A549 (cell line): ENCODE data around the gene PIGB. TPM values are rescaled to one million over a fixed set of nuclear protein-coding genes. Genes with fewer than 3 reads are reported as not detected.
A peak's percentile ranks its signal among the peaks of the same experiment; 100 is the strongest.

ENCODE experiments used
- ATAC-seq, 2 experiments: fragments of 200-7000 bp in 1 of 2; fragments of >200 bp in 1 of 2; cut with Nextera tagmentation in 1 of 2; cut with Tn5 transposase in 1 of 2; 3 replicates each; pipeline versions ENCODE4 v1.8.0 to v1.9.1; 2018 to 2020; ENCODE audit warnings: mild to moderate bottlenecking in 1 of 2, moderate library complexity in 1 of 2
- CTCF ChIA-PET: fragments of 300-600 bp; sonication (Branson Sonifier 250); formaldehyde crosslinking; extraction: SDS; loops from one replicate; lab custom pipeline; 2021; ENCODE audit warnings: antibody characterized with exemption, inconsistent platforms; lab: Yijun Ruan, JAX
- POLR2A ChIA-PET: fragments of 350-600 bp; formaldehyde crosslinking; extraction: SDS; loops from one replicate; lab custom pipeline; 2021; ENCODE audit warnings: antibody characterized with exemption, inconsistent platforms; lab: Yijun Ruan, JAX
- DNase-seq, 2 experiments: peaks; one replicate each; pipeline versions ENCODE4 v3.0.0 to v3.0.0-alpha.2; 2011 to 2016; ENCODE audit warnings: low read depth in 1 of 2, low spot score in 1 of 2
- FAIRE-seq: peaks from 2 replicates; lab custom pipeline; 2011; peaks lifted over from hg19 to GRCh38; lab: Jason Lieb, UNC
- H3K27ac ChIP-seq, 2 experiments: fragments of >200 bp; sonication (Bioruptor Twin); formaldehyde crosslinking; 3 replicates each; pipeline ENCODE4 v1.5.1; 2016 to 2017
- H3K4me1 ChIP-seq: fragments of >200 bp; sonication (Bioruptor Twin); formaldehyde crosslinking; 3 replicates; pipeline ENCODE4 v1.6.1; 2016
- H3K4me2 ChIP-seq: fragments of >200 bp; sonication (Bioruptor Twin); formaldehyde crosslinking; 3 replicates; pipeline ENCODE4 v1.6.1; 2016
- H3K4me3 ChIP-seq: fragments of >200 bp; sonication (Bioruptor Twin); formaldehyde crosslinking; 3 replicates; pipeline ENCODE4 v1.5.1; 2016
- H3K9me3 ChIP-seq: fragments of >200 bp; sonication (Bioruptor Twin); formaldehyde crosslinking; 3 replicates; pipeline ENCODE4 v1.6.1; 2016
- ATOH8 ChIP-seq: fragments of 250-450 bp; sonication (Bioruptor Pico); IDR thresholded peaks from 2 replicates; pipeline ENCODE4 v1.5.0; 2020; ENCODE audit warnings: low read depth, mild to moderate bottlenecking, moderate library complexity
- CEBPB ChIP-seq, 2 experiments: fragments of >200 bp in 1 of 2; sonication (Bioruptor Twin) in 1 of 2; formaldehyde crosslinking in 1 of 2; IDR thresholded peaks; 2 replicates each; pipeline ENCODE4 v1.6.1; 2012 to 2016
- EHMT2 ChIP-seq: fragments of 200-600 bp; sonication (generic); IDR thresholded peaks from 2 replicates; pipeline ENCODE4 v1.6.1; 2016; ENCODE audit warnings: antibody characterized with exemption, low read depth, mild to moderate bottlenecking, moderate library complexity
- ESRRA ChIP-seq: fragments of 150-350 bp; IDR thresholded peaks from 2 replicates; pipeline ENCODE4 v1.6.1; 2014; ENCODE audit warnings: mild to moderate bottlenecking, low read length, borderline replicate concordance
- FOSL2 ChIP-seq, 2 experiments: fragments of 450-650 bp in 1 of 2; fragments of >200 bp in 1 of 2; sonication (Bioruptor Twin) in 1 of 2; formaldehyde crosslinking; IDR thresholded peaks; 2 replicates each; pipeline versions ENCODE4 v1.5.0 to v1.6.1; 2016 to 2020; ENCODE audit warnings: mild to moderate bottlenecking in 1 of 2, moderate library complexity in 1 of 2
- FOXS1 ChIP-seq: fragments of 250-450 bp; sonication (Bioruptor Pico); IDR thresholded peaks from 2 replicates; pipeline ENCODE4 v1.5.0; 2020; ENCODE audit warnings: mild to moderate bottlenecking, moderate library complexity
- HDAC2 ChIP-seq: fragments of 200-600 bp; sonication (generic); IDR thresholded peaks from 2 replicates; pipeline ENCODE4 v1.6.1; 2016
- HES2 ChIP-seq: fragments of >200 bp; sonication (Bioruptor Twin); formaldehyde crosslinking; IDR thresholded peaks from 2 replicates; pipeline ENCODE4 v1.6.1; 2016
- HEYL ChIP-seq: fragments of 250-450 bp; sonication (Bioruptor Pico); IDR thresholded peaks from 2 replicates; pipeline ENCODE4 v1.8.0; 2021; ENCODE audit warnings: mild to moderate bottlenecking, moderate library complexity
- HOXA7 ChIP-seq: fragments of 250-450 bp; sonication (Bioruptor Pico); IDR thresholded peaks from 2 replicates; pipeline ENCODE4 v1.5.0; 2020; ENCODE audit warnings: mild to moderate bottlenecking, moderate library complexity
- HOXB13 ChIP-seq: fragments of 250-450 bp; sonication (Bioruptor Pico); IDR thresholded peaks from 2 replicates; pipeline ENCODE4 v1.5.0; 2020; ENCODE audit warnings: low read depth, mild to moderate bottlenecking, moderate library complexity
- NPAS2 ChIP-seq: fragments of 250-450 bp; sonication (Bioruptor Pico); IDR thresholded peaks from 2 replicates; pipeline ENCODE4 v1.8.0; 2022; ENCODE audit warnings: mild to moderate bottlenecking, moderate library complexity, borderline replicate concordance
- NR3C1 ChIP-seq: fragments of >200 bp; sonication (Bioruptor Twin); formaldehyde crosslinking; IDR thresholded peaks from 3 replicates; pipeline ENCODE4 v1.6.1; 2017
- RAD21 ChIP-seq, 2 experiments: fragments of >200 bp in 1 of 2; sonication (Bioruptor Twin) in 1 of 2; formaldehyde crosslinking in 1 of 2; IDR thresholded peaks in 1 of 2; conservative IDR thresholded peaks in 1 of 2; 2 replicates in 1 of 2; 3 replicates in 1 of 2; pipeline ENCODE4 v1.6.1; 2012 to 2018; ENCODE audit warnings: inconsistent platforms in 1 of 2
- RCOR1 ChIP-seq: fragments of 150-350 bp; IDR thresholded peaks from 2 replicates; pipeline ENCODE4 v1.6.1; 2014; ENCODE audit warnings: antibody characterized with exemption, low read length, low read depth
- RFX5 ChIP-seq: fragments of 450-650 bp; IDR thresholded peaks from 2 replicates; pipeline ENCODE4 v1.7.1; 2014; ENCODE audit warnings: antibody characterized with exemption, mild to moderate bottlenecking, moderate library complexity
- RNF2 ChIP-seq: fragments of 200-600 bp; sonication (generic); IDR thresholded peaks from 2 replicates; pipeline ENCODE4 v1.6.1; 2016; ENCODE audit warnings: low read depth, mild to moderate bottlenecking, antibody characterized with exemption, moderate library complexity, borderline replicate concordance
- SMC3 ChIP-seq: fragments of >200 bp; sonication (Bioruptor Twin); formaldehyde crosslinking; IDR thresholded peaks from 3 replicates; pipeline ENCODE4 v1.6.1; 2018; ENCODE audit warnings: inconsistent platforms
- TFCP2L1 ChIP-seq: fragments of 250-450 bp; sonication (Bioruptor Pico); IDR thresholded peaks from 2 replicates; pipeline ENCODE4 v1.5.0; 2021; ENCODE audit warnings: mild to moderate bottlenecking
- ZSCAN20 ChIP-seq: fragments of 250-450 bp; sonication (Bioruptor Pico); IDR thresholded peaks from 2 replicates; pipeline ENCODE4 v1.8.0; 2022; ENCODE audit warnings: mild to moderate bottlenecking, moderate library complexity
- WGBS: methylation state at CpG from one replicate; pipeline ENCODE4 v1.1.6; 2017; ENCODE audit errors: missing lambda C conversion rate; 5-methylcytosine and 5-hydroxymethylcytosine counted together
- polyA plus RNA-seq, 4 experiments: library from polyadenylated mRNA; depleted of rRNA in 3 of 4; stranded (reverse); fragments of >200 nt; fragmentation: RNase III in 1 of 4; extraction: RNeasy Plus Mini Kit Qiagen cat#74134 plus additional on column Dnase treatment in 1 of 4; gene quantifications; 2 replicates in 3 of 4; 3 replicates in 1 of 4; pipeline ENCODE4 v1.2.3, GENCODE V29; 2011 to 2017
- TF ChIP-seq, protein P1 (sequence below): fragments of 250-450 bp; sonication (Bioruptor Pico); IDR thresholded peaks from 2 replicates; pipeline ENCODE4 v1.5.0; 2021; ENCODE audit warnings: mild to moderate bottlenecking, moderate library complexity, borderline replicate concordance
- TF ChIP-seq, protein P2 (sequence below): IDR thresholded peaks from 2 replicates; pipeline ENCODE4 v1.6.1; 2012

The PIGB gene
- polyA plus RNA-seq, 2 of the 4 experiments (the other 2 are of a cell fraction) = 21.5 to 43.3 TPM

DNA sequence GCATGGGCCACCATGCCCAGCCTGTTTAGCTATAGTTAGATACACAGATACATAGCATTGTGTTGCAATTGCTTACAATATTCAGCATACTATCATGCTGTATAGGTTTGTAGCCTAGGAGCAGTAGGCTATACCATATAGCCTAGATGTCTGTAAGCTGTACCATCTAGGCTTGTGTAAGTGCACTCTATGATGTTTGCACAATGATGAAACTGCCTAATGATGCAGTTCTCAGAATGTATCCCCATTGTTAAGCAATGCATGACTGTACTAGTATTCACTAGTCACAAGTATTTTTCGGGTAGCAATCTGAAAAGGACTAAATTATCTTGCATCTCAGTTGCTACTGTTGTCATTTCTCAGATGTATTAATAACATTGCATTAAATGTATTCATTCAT lies 16.0 kb downstream of the PIGB start:
- Histone ChIP-seq H3K27ac (no peak overlapping the region), H3K9me3 (no peaks in the 10 kb centered on the region), H3K4me1 (peaks cover 2% of the 10 kb centered on the region; the same call in 1 of the 3 replicates), H3K4me3 (no peak overlapping the region), H3K4me2 (no peak overlapping the region)
- DNase-seq (peak in 1 of 2 experiments; percentile 37), ATAC-seq (peak in 1 of 2 experiments; percentile 59; a peak in 2 of 6 replicates), FAIRE-seq (peak; percentile 49)
- WGBS = 64% methylated on average over 1 of the region's 1 CpG
- ChIA-PET CTCF (interaction anchor here (1.2 to 2.1 kb wide), 3 partner anchors 16 to 73 kb away, joined by 3 to 6 read pairs (median 5); partner anchors contain the start of genes CCPG1, PIERCE2, PIGB and PIGBOS1), POLR2A (interaction anchor here (0.5 kb wide), 1 partner anchor 255 kb away, joined by 3 read pairs; no protein-coding TSS in a partner anchor)
- TF ChIP-seq CEBPB (IDR thresholded peaks at IDR 0.05) (peak in 1 of 2 experiments; percentile 43; a peak in 1 of 4 replicates), EHMT2 (no peak), NR3C1 (no peak), HES2 (no peak), FOSL2 (IDR thresholded peaks at IDR 0.05) (no peak), FOSL2 (CRISPR knock-in tag; IDR thresholded peaks at IDR 0.05) (peak; percentile 45; the same call in 1 of the 2 replicates), FOXS1 (CRISPR knock-in tag) (no peak), HOXA7 (CRISPR knock-in tag) (no peak), ZSCAN20 (CRISPR knock-in tag) (no peak)
- TF ChIP-seq, protein P1, sequence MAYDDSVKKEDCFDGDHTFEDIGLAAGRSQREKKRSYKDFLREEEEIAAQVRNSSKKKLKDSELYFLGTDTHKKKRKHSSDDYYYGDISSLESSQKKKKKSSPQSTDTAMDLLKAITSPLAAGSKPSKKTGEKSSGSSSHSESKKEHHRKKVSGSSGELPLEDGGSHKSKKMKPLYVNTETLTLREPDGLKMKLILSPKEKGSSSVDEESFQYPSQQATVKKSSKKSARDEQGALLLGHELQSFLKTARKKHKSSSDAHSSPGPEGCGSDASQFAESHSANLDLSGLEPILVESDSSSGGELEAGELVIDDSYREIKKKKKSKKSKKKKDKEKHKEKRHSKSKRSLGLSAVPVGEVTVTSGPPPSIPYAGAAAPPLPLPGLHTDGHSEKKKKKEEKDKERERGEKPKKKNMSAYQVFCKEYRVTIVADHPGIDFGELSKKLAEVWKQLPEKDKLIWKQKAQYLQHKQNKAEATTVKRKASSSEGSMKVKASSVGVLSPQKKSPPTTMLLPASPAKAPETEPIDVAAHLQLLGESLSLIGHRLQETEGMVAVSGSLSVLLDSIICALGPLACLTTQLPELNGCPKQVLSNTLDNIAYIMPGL (CRISPR knock-in tag) = no peak

- POLR2A ChIA-PET = no interaction called here
- TF ChIP-seq CEBPB (IDR thresholded peaks at IDR 0.05) (no peak), HEYL (CRISPR knock-in tag) (no peak), RNF2 (no peak)
- TF ChIP-seq, protein P2, sequence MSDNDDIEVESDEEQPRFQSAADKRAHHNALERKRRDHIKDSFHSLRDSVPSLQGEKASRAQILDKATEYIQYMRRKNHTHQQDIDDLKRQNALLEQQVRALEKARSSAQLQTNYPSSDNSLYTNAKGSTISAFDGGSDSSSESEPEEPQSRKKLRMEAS = no peak
- no peaks in the 10 kb centered on the region for H3K9me3 ChIP-seq
- 80% methylated on average over 1 of the region's 1 CpG for WGBS
- DNase-seq (no peak), ATAC-seq (no peak), FAIRE-seq (no peak)
- H3K4me1 ChIP-seq = peaks cover 2% of the 10 kb centered on the region; the same call in 1 of the 3 replicates
- CTCF ChIA-PET = interaction anchor here (1.2 to 2.0 kb wide), 3 partner anchors 10 to 72 kb away, joined by 3 to 5 read pairs (median 3); partner anchors contain the start of genes CCPG1 and PIERCE2
- H3K4me2 ChIP-seq = no peak overlapping the region
- no peak overlapping the region for H3K4me3 ChIP-seq
- no peak overlapping the region for H3K27ac ChIP-seq
These were observed 18.1 kb downstream of the PIGB start for GRCh38 chr15:55337160-55337559.

- DNase-seq = no peak
These were observed 24.1 kb downstream of the PIGB start for GRCh38 chr15:55343168-55343567.

More at GRCh38 chr15:55343168-55343567, 24.1 kb downstream of the PIGB start:
- no peak overlapping the region for H3K4me2 ChIP-seq
- FAIRE-seq (peak; percentile 67), ATAC-seq (no peak)
- POLR2A ChIA-PET = no interaction called here
- no peaks in the 10 kb centered on the region for H3K9me3 ChIP-seq
- WGBS = 68% methylated on average over 2 of the region's 2 CpGs
- H3K4me1 ChIP-seq = no peaks in the 10 kb centered on the region
- H3K27ac ChIP-seq = no peak overlapping the region
- CTCF ChIA-PET = interaction anchor here (1.3 kb wide), 1 partner anchor 92 kb away, joined by 3 read pairs; no protein-coding TSS in a partner anchor
- TF ChIP-seq RAD21 (conservative IDR thresholded peaks at IDR 0.05 in 1 of 2, IDR thresholded peaks at IDR 0.05 in 1 of 2) (no peak), NPAS2 (no peak), RCOR1 (no peak), HDAC2 (no peak), ATOH8 (CRISPR knock-in tag) (no peak), RFX5 (no peak), ESRRA (no peak), SMC3 (no peak), HOXB13 (CRISPR knock-in tag) (no peak), HOXA7 (CRISPR knock-in tag) (no peak), TFCP2L1 (CRISPR knock-in tag) (no peak)
- H3K4me3 ChIP-seq = no peak overlapping the region
